ENCODE data around the gene MPRIP. TPM values are rescaled to one million over a fixed set of nuclear protein-coding genes. Genes with fewer than 3 reads are reported as not detected.
A peak's percentile ranks its signal among the peaks of the same experiment; 100 is the strongest.

Gene MPRIP
- total RNA-seq, 6 experiments from 2014 or later: 39.0 to 97.6 (median 76.7) TPM

GRCh38 chr17:17075125-17075781 is 33.0 kb downstream of the MPRIP start:
- WGBS (ENCODE audit: insufficient coverage, low coverage, low lambda C conversion rate, missing lambda C conversion rate): 29% methylated on average over 9 of the region's 11 CpGs
- no peak for TF ChIP-seq POLR2A (IDR thresholded peaks at IDR 0.05)
- TF ChIP-seq, protein P1, sequence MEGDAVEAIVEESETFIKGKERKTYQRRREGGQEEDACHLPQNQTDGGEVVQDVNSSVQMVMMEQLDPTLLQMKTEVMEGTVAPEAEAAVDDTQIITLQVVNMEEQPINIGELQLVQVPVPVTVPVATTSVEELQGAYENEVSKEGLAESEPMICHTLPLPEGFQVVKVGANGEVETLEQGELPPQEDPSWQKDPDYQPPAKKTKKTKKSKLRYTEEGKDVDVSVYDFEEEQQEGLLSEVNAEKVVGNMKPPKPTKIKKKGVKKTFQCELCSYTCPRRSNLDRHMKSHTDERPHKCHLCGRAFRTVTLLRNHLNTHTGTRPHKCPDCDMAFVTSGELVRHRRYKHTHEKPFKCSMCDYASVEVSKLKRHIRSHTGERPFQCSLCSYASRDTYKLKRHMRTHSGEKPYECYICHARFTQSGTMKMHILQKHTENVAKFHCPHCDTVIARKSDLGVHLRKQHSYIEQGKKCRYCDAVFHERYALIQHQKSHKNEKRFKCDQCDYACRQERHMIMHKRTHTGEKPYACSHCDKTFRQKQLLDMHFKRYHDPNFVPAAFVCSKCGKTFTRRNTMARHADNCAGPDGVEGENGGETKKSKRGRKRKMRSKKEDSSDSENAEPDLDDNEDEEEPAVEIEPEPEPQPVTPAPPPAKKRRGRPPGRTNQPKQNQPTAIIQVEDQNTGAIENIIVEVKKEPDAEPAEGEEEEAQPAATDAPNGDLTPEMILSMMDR (IDR thresholded peaks at IDR 0.05): no peak
- no peak overlapping the region for H3K4me3 ChIP-seq
- H3K9me3 ChIP-seq: no peaks in the 10 kb centered on the region
- ATAC-seq (peak in 2 of 4 donors; percentile 1 to 5), DNase-seq (peak in 1 of 3 donors; percentile 48)
- H3K27me3 ChIP-seq: no peaks in the 10 kb centered on the region
- intact Hi-C loops (cut with DNase I): no loop called here
- H3K36me3 ChIP-seq: no peaks in the 10 kb centered on the region
- H3K27ac ChIP-seq: no peak overlapping the region
- peaks cover 0 to 55% (median 25%) of the 10 kb centered on the region in 4 donors for H3K4me1 ChIP-seq

- TF ChIP-seq POLR2A (IDR thresholded peaks at IDR 0.05): no peak
- TF ChIP-seq, protein P1 (IDR thresholded peaks at IDR 0.05): no peak
- intact Hi-C loops (cut with DNase I): no loop called here
- WGBS (ENCODE audit: insufficient coverage, low coverage, low lambda C conversion rate, missing lambda C conversion rate): 83% methylated on average over 5 of the region's 5 CpGs
- no peak overlapping the region for H3K4me3 ChIP-seq
- no peak overlapping the region for H3K27ac ChIP-seq
- peaks cover 0 to 50% (median 23%) of the 10 kb centered on the region in 4 donors for H3K4me1 ChIP-seq
- DNase-seq: peak in 1 of 3 donors; percentile 35
- H3K27me3 ChIP-seq: no peaks in the 10 kb centered on the region
- no peaks in the 10 kb centered on the region for H3K9me3 ChIP-seq
- H3K36me3 ChIP-seq: no peaks in the 10 kb centered on the region
- no peak for ATAC-seq
Observed at GRCh38 chr17:17076066-17076465, 33.8 kb downstream of the MPRIP start.

DNA sequence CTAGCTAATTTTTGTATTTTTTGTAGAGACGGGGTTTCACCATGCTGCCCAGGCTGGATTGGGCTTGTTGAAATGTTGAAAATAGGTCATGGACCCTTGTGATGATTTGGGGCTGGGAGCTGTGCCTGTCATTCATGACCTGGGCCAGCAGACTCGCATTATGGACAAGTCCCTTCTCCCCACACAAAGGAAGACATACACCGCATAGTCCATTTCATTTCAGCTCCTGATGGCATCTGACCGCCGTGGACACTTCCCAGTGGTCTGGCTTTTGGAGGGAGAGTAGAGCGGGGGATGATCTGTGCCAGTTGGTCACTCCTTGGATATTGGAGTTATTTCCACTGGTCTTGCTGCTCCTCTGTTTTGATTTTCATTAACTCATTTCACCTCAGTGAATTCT is 34.8 kb downstream of the MPRIP start:
- H3K27ac ChIP-seq: peak overlapping the region in 1 of 3 donors; percentile 94
- no peaks in the 10 kb centered on the region for H3K27me3 ChIP-seq
- WGBS (ENCODE audit: insufficient coverage, low coverage, low lambda C conversion rate, missing lambda C conversion rate): no CpG with 5 or more reads among the region's 6 CpGs
- H3K4me1 ChIP-seq: peaks cover 0 to 50% (median 22%) of the 10 kb centered on the region in 4 donors
- no peak for TF ChIP-seq POLR2A (IDR thresholded peaks at IDR 0.05)
- TF ChIP-seq, protein P1 (IDR thresholded peaks at IDR 0.05): no peak
- no peaks in the 10 kb centered on the region for H3K36me3 ChIP-seq
- intact Hi-C loops (cut with DNase I): no loop called here
- peak in 1 of 3 donors; percentile 39 for DNase-seq
- no peak overlapping the region for H3K4me3 ChIP-seq
- no peaks in the 10 kb centered on the region for H3K9me3 ChIP-seq
- ATAC-seq: no peak

- peak; percentile 83 to 94 (median 89) for ATAC-seq
Observed at GRCh38 chr17:17077861-17078732, 35.8 kb downstream of the MPRIP start.

More at GRCh38 chr17:17077861-17078732, 35.8 kb downstream of the MPRIP start:
- Histone ChIP-seq H3K27ac (peak overlapping the region; percentile 59 to 94 (median 82)), H3K9me3 (no peaks in the 10 kb centered on the region), H3K36me3 (no peaks in the 10 kb centered on the region), H3K27me3 (no peaks in the 10 kb centered on the region), H3K4me3 (no peak overlapping the region), H3K4me1 (peaks cover 0 to 50% (median 22%) of the 10 kb centered on the region in 4 donors)
- intact Hi-C loops (cut with DNase I): no loop called here
- DNase-seq: peak; percentile 87 to 95 (median 93)
- WGBS (ENCODE audit: insufficient coverage, low coverage, low lambda C conversion rate, missing lambda C conversion rate): 70% methylated on average over 9 of the region's 15 CpGs
- TF ChIP-seq, protein P1 (IDR thresholded peaks at IDR 0.05): no peak
- no peak for TF ChIP-seq POLR2A (IDR thresholded peaks at IDR 0.05)
